Measurements from ENCODE around the gene POTEF. TPM values are rescaled to one million over a fixed set of nuclear protein-coding genes. Genes with fewer than 3 reads are reported as not detected.
"Not testable (repeated sequence)": the region's sequence is repeated elsewhere in the genome, so short reads cannot be mapped to it uniquely, and the experiment has no call there.

Gene POTEF
- total RNA-seq: not detected

DNA sequence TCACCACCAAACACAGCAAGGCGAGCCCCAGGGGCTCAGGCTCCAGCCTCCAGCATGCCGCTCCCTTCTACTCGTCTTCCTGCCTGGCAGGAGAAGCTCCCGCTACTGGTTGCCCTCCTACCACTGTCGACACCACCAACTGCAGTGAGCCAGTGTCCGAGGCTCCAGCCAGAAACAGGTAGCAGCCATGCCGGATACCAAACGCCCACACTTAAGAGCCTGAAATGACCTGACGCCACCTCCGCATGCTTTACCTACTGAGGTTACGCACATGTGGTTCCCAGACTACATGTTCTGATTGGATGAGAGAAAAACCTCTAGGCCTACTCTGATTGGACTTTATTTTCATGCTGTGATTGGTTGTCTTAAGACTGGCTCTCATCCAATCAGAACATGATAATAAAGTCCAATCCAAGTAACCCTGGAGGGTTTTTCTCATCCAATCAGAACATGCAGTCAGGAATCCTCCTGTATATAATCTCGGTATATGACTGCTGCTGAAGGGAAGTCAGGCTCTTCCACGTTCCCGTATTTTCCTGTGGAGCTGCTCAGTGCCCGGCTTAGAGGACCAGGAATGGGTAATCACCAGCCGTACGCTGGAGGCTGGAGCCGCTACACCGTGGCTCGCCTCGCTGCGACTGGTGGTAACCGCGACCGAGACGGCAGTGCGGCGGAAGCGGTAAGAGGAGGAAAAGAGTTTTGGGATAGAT, at the start of gene POTEF:
TSS of gene POTEF (minus strand) at position 103 of the 710 bp plus-strand sequence. CDS start 8,707 bp downstream, outside the sequence.
- H3K4me3 Mint-ChIP-seq; H3K36me3 Mint-ChIP-seq; H3K27ac Mint-ChIP-seq; H3K27me3 Mint-ChIP-seq; CTCF ChIA-PET; intact Hi-C loops (cut with micrococcal nuclease); POLR2A ChIA-PET; H3K9me3 Mint-ChIP-seq; H3K4me1 Mint-ChIP-seq (ENCODE audit: low read depth); DNase-seq: not testable (repeated sequence)

- CTCF ChIA-PET; H3K4me3 Mint-ChIP-seq; intact Hi-C loops (cut with micrococcal nuclease); DNase-seq; H3K27ac Mint-ChIP-seq; H3K9me3 Mint-ChIP-seq; H3K27me3 Mint-ChIP-seq: not testable (repeated sequence)
- POLR2A ChIA-PET: interaction anchor here (1.1 kb wide), 1 partner anchor 168 kb away, joined by 3 read pairs; the partner anchor contains the start of gene IMP4
- peaks cover 28% of the 10 kb centered on the region for H3K36me3 Mint-ChIP-seq
- H3K4me1 Mint-ChIP-seq (ENCODE audit: low read depth): peaks cover 10% of the 10 kb centered on the region
Observed at GRCh38 chr2:130174866-130175265, 45.8 kb upstream of the POTEF start.

DNA sequence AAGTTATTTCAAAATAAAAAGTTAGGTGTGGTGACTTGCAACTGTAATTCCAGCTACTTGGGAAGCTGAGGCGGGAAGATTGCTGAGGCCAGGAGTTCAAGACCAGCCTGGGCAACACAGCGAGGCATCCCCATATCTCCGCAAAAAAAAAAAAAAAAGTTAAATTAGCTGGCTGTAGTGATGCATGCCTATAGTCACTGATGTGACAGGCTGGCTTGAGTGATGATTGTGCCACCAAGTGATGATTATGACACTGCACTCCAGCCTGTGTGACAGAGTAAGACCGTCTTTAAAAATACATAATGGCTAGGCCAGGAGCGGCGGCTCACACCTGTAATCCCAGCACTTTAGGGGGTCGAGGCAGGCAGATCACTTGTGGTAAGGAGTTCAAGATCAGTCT, 40.9 kb upstream of the POTEF start:
- Mint-ChIP-seq H3K27ac (no peak overlapping the region), H3K9me3 (no peaks in the 10 kb centered on the region), H3K36me3 (peaks cover 43% of the 10 kb centered on the region), H3K4me3 (no peak overlapping the region), H3K27me3 (no peaks in the 10 kb centered on the region), H3K4me1 (ENCODE audit: low read depth) (peaks cover 2% of the 10 kb centered on the region)
- POLR2A ChIA-PET: interaction anchor here (1.4 kb wide), 1 partner anchor 11 kb away, joined by 3 read pairs; no protein-coding TSS in a partner anchor
- DNase-seq: no peak
- intact Hi-C loops (cut with micrococcal nuclease): no loop called here
- CTCF ChIA-PET: interaction anchor here (0.6 kb wide), 1 partner anchor 11 kb away, joined by 3 read pairs; no protein-coding TSS in a partner anchor

- DNase-seq; intact Hi-C loops (cut with micrococcal nuclease); H3K4me1 Mint-ChIP-seq (ENCODE audit: low read depth); CTCF ChIA-PET; H3K27ac Mint-ChIP-seq; POLR2A ChIA-PET; H3K27me3 Mint-ChIP-seq; H3K9me3 Mint-ChIP-seq; H3K4me3 Mint-ChIP-seq: not testable (repeated sequence)
- peaks cover 47% of the 10 kb centered on the region for H3K36me3 Mint-ChIP-seq
Observed at GRCh38 chr2:130169163-130169562, 40.1 kb upstream of the POTEF start.

DNA sequence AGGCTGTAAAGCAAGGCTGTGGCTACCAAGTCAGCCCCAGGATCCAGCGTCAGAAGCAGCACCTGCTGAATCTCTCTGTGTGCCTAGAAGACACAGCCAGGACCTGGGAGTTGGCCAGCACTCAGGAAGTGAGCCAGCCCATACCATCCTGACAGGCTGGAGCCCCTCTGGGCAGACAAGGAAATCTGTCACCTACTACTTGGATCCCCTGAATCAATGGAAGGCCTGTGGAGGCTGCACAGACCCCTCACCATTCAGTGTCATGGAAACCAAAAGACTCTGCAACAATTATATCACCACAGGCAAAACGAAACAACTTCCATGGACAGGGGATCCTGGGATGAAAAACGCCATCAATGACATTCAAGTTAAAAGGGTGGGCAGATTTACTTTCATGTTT, 37.6 kb upstream of the POTEF start:
- DNase-seq; H3K4me3 Mint-ChIP-seq; intact Hi-C loops (cut with micrococcal nuclease); CTCF ChIA-PET; POLR2A ChIA-PET; H3K4me1 Mint-ChIP-seq (ENCODE audit: low read depth); H3K27ac Mint-ChIP-seq; H3K27me3 Mint-ChIP-seq; H3K9me3 Mint-ChIP-seq: not testable (repeated sequence)
- H3K36me3 Mint-ChIP-seq: peaks cover 46% of the 10 kb centered on the region

DNA sequence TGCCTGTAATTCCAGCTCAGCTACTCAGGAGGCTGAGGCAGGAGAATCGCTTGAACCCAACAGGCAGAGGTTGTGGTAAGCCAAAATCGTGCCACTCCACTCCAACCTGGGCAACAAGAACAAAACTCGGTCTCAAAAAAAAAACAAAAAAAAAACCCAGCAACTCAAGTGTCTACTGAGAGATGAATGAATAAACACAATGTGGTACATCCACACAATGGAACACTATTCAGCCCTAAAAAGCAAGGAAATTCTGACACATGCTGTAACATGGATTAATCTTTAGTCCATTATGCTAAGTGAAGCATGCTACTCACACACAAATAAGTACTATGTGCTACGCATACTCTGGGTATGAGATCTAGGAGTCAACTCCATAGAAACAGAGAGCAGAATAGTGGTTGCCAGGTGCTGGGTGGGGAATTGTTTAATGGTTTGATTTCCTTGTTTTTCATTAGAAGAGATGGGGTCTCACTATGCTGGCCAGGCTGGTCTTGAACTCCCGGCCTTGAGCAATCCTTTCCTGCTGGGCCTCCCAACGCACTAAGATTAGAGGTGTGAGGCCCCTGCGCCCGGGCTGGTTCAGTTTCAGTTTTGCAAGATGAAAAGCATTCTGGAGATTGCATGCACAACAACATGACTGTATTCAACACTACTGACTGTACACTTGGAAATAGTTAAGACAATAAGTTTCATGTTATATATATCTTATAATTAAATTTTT, 36.4 kb upstream of the POTEF start:
- Mint-ChIP-seq H3K4me1 (ENCODE audit: low read depth) (peaks cover 2% of the 10 kb centered on the region), H3K4me3 (no peak overlapping the region), H3K27me3 (no peaks in the 10 kb centered on the region), H3K36me3 (peaks cover 42% of the 10 kb centered on the region), H3K27ac (no peak overlapping the region), H3K9me3 (no peaks in the 10 kb centered on the region)
- intact Hi-C loops (cut with micrococcal nuclease): no loop called here
- CTCF ChIA-PET: no interaction called here
- no peak for DNase-seq
- POLR2A ChIA-PET: no interaction called here

GRCh38 chr2:130162968-130163367, 33.9 kb upstream of the POTEF start:
- H3K9me3 Mint-ChIP-seq: no peaks in the 10 kb centered on the region
- CTCF ChIA-PET: no interaction called here

GRCh38 chr2:130162486-130162885, 33.5 kb upstream of the POTEF start:
- intact Hi-C loops (cut with micrococcal nuclease); H3K9me3 Mint-ChIP-seq; H3K4me1 Mint-ChIP-seq (ENCODE audit: low read depth): not testable (repeated sequence)

More at GRCh38 chr2:130162968-130163367, 33.9 kb upstream of the POTEF start:
- Mint-ChIP-seq H3K4me1 (ENCODE audit: low read depth) (no peaks in the 10 kb centered on the region), H3K36me3 (peaks cover 32% of the 10 kb centered on the region), H3K27ac (no peak overlapping the region), H3K27me3 (no peaks in the 10 kb centered on the region), H3K4me3 (no peak overlapping the region)
- DNase-seq: no peak
- intact Hi-C loops (cut with micrococcal nuclease): no loop called here
- POLR2A ChIA-PET: no interaction called here

GRCh38 chr2:130160838-130161705, 32.0 kb upstream of the POTEF start:
- H3K4me3 Mint-ChIP-seq; H3K9me3 Mint-ChIP-seq; H3K4me1 Mint-ChIP-seq (ENCODE audit: low read depth); CTCF ChIA-PET; POLR2A ChIA-PET; H3K27me3 Mint-ChIP-seq; H3K27ac Mint-ChIP-seq; DNase-seq; intact Hi-C loops (cut with micrococcal nuclease): not testable (repeated sequence)
- H3K36me3 Mint-ChIP-seq: peaks cover 21% of the 10 kb centered on the region

More at GRCh38 chr2:130162486-130162885, 33.5 kb upstream of the POTEF start:
- DNase-seq, H3K27me3 Mint-ChIP-seq, CTCF ChIA-PET, H3K27ac Mint-ChIP-seq, H3K4me3 Mint-ChIP-seq, POLR2A ChIA-PET: not testable (repeated sequence)
- H3K36me3 Mint-ChIP-seq: peaks cover 31% of the 10 kb centered on the region

- intact Hi-C loops (cut with micrococcal nuclease): no loop called here
- ChIA-PET CTCF (no interaction called here), POLR2A (no interaction called here)
- DNase-seq: no peak
- Mint-ChIP-seq H3K36me3 (peaks cover 15% of the 10 kb centered on the region), H3K9me3 (no peaks in the 10 kb centered on the region), H3K4me3 (no peak overlapping the region), H3K27me3 (no peaks in the 10 kb centered on the region), H3K27ac (no peak overlapping the region), H3K4me1 (ENCODE audit: low read depth) (no peaks in the 10 kb centered on the region)
Observed at GRCh38 chr2:130160131-130160530, 31.1 kb upstream of the POTEF start.

- H3K4me1 Mint-ChIP-seq (ENCODE audit: low read depth); POLR2A ChIA-PET: not testable (repeated sequence)
Observed at GRCh38 chr2:130159376-130159775, 30.4 kb upstream of the POTEF start.

GRCh38 chr2:130158631-130159030, 29.6 kb upstream of the POTEF start:
- H3K36me3 Mint-ChIP-seq: peaks cover 5% of the 10 kb centered on the region
- no peak overlapping the region for H3K4me3 Mint-ChIP-seq
- no peak overlapping the region for H3K27ac Mint-ChIP-seq
- H3K9me3 Mint-ChIP-seq: no peaks in the 10 kb centered on the region
- H3K27me3 Mint-ChIP-seq: no peaks in the 10 kb centered on the region
- H3K4me1 Mint-ChIP-seq (ENCODE audit: low read depth): no peaks in the 10 kb centered on the region
- CTCF ChIA-PET: no interaction called here
- no peak for DNase-seq
- POLR2A ChIA-PET: no interaction called here
- intact Hi-C loops (cut with micrococcal nuclease): no loop called here

More at GRCh38 chr2:130159376-130159775, 30.4 kb upstream of the POTEF start:
- intact Hi-C loops (cut with micrococcal nuclease); DNase-seq; H3K27me3 Mint-ChIP-seq; H3K27ac Mint-ChIP-seq; H3K4me3 Mint-ChIP-seq; CTCF ChIA-PET; H3K9me3 Mint-ChIP-seq: not testable (repeated sequence)
- H3K36me3 Mint-ChIP-seq: peaks cover 12% of the 10 kb centered on the region
